HEK293 (cell line): ENCODE data around the gene NCK1.
"Not testable (repeated sequence)": the region's sequence is repeated elsewhere in the genome, so short reads cannot be mapped to it uniquely, and the experiment has no call there.

Experiments
- ATF2 ChIP-seq: fragments of 450-650 bp; formaldehyde crosslinking; IDR thresholded peaks from 2 replicates; pipeline ENCODE4 v1.5.1; 2016; ENCODE audit warnings: missing biosample characterization, missing genetic modification characterization, low read depth
- CTCF ChIP-seq: fragments of 450-650 bp; formaldehyde crosslinking; IDR thresholded peaks from 2 replicates; pipeline ENCODE4 v1.5.1; 2016; ENCODE audit warnings: missing biosample characterization, missing genetic modification characterization
- GLIS1 ChIP-seq: fragments of 450-650 bp; formaldehyde crosslinking; IDR thresholded peaks from 2 replicates; pipeline ENCODE4 v1.5.1; 2016; ENCODE audit warnings: missing biosample characterization, missing genetic modification characterization
- PBX3 ChIP-seq: sonication (generic); formaldehyde crosslinking; IDR thresholded peaks from 2 replicates; pipeline ENCODE4 v1.8.1; 2022; ENCODE audit warnings: mild to moderate bottlenecking, moderate library complexity, missing genetic modification reagents
- PRDM10 ChIP-seq: fragments of 450-650 bp; formaldehyde crosslinking; IDR thresholded peaks from 2 replicates; pipeline ENCODE4 v1.5.1; 2016; ENCODE audit warnings: missing biosample characterization, missing genetic modification characterization
- ZBTB26 ChIP-seq: fragments of 450-650 bp; formaldehyde crosslinking; optimal IDR thresholded peaks from 2 replicates; pipeline ENCODE3; 2016; ENCODE audit warnings: missing biosample characterization, mild to moderate bottlenecking, missing genetic modification characterization
- ZNF121 ChIP-seq: fragments of 450-650 bp; formaldehyde crosslinking; IDR thresholded peaks from 2 replicates; pipeline ENCODE4 v1.5.1; 2016; ENCODE audit warnings: missing biosample characterization, missing genetic modification characterization
- ZNF148 ChIP-seq: fragments of 450-650 bp; formaldehyde crosslinking; IDR thresholded peaks from 2 replicates; pipeline ENCODE4 v1.5.0; 2017; ENCODE audit warnings: missing biosample characterization, missing genetic modification characterization, borderline replicate concordance
- ZNF354C ChIP-seq: fragments of 450-650 bp; formaldehyde crosslinking; IDR thresholded peaks from 2 replicates; pipeline ENCODE4 v1.5.1; 2016; ENCODE audit warnings: missing biosample characterization, missing genetic modification characterization, low read depth, borderline replicate concordance
- ZNF423 ChIP-seq: fragments of 450-650 bp; formaldehyde crosslinking; IDR thresholded peaks from 2 replicates; pipeline ENCODE4 v1.5.1; 2016; ENCODE audit warnings: missing biosample characterization, missing genetic modification characterization
- ZNF449 ChIP-seq: fragments of 450-650 bp; formaldehyde crosslinking; IDR thresholded peaks from 2 replicates; pipeline ENCODE4 v1.5.1; 2017; ENCODE audit warnings: missing biosample characterization, mild to moderate bottlenecking, missing genetic modification characterization, moderate library complexity
- ZNF560 ChIP-seq: fragments of 450-650 bp; formaldehyde crosslinking; IDR thresholded peaks from 2 replicates; pipeline ENCODE4 v1.5.1; 2017; ENCODE audit warnings: missing biosample characterization, missing genetic modification characterization, borderline replicate concordance
- ZNF624 ChIP-seq: fragments of 450-650 bp; formaldehyde crosslinking; IDR thresholded peaks from 2 replicates; pipeline ENCODE4 v1.5.1; 2017; ENCODE audit warnings: missing biosample characterization, missing genetic modification characterization
- ZNF639 ChIP-seq: fragments of 450-650 bp; formaldehyde crosslinking; IDR thresholded peaks from 2 replicates; pipeline ENCODE4 v1.5.1; 2016; ENCODE audit warnings: missing biosample characterization, missing genetic modification characterization

- not testable (repeated sequence) for TF ChIP-seq ATF2 (tag by site-specific recombination); ZNF423; ZNF354C (tag by site-specific recombination); CTCF (tag by site-specific recombination); ZNF560 (tag by site-specific recombination); GLIS1 (tag by site-specific recombination); ZBTB26 (tag by site-specific recombination); ZNF639 (tag by site-specific recombination); PRDM10 (tag by site-specific recombination); PBX3 (CRISPR knock-in tag); ZNF624; ZNF121 (tag by site-specific recombination); ZNF449; ZNF148 (tag by site-specific recombination)
Measured at GRCh38 chr3:136897171-136897570, 35.2 kb downstream of the NCK1 start.
